Sigmoid colon (tissue), 4 donors: Measurements from ENCODE around the gene ACSS3.

Experiments used
- EP300 ChIP-seq, 4 donors: sonication (generic); formaldehyde crosslinking; IDR thresholded peaks; one replicate each; pipeline ENCODE4 v1.6.1; 2017; ENCODE audit warnings: antibody characterized with exemption in 4 of 4
- POLR2A ChIP-seq, 2 donors: fragments of 450-650 bp; IDR thresholded peaks; one replicate each; pipeline ENCODE4 v1.6.1; 2016; ENCODE audit warnings: antibody characterized with exemption in 2 of 2, mild to moderate bottlenecking in 2 of 2, moderate library complexity in 2 of 2
- TF ChIP-seq, protein P1 (sequence below), 4 experiments: fragments of 450-650 bp in 3 of 4; fragments of 200-600 bp in 1 of 4; IDR thresholded peaks; one replicate each; pipeline ENCODE4 v1.5.1; 2016 to 2019; ENCODE audit warnings: antibody characterized with exemption in 4 of 4, mild to moderate bottlenecking in 3 of 4, moderate library complexity in 2 of 4

DNA sequence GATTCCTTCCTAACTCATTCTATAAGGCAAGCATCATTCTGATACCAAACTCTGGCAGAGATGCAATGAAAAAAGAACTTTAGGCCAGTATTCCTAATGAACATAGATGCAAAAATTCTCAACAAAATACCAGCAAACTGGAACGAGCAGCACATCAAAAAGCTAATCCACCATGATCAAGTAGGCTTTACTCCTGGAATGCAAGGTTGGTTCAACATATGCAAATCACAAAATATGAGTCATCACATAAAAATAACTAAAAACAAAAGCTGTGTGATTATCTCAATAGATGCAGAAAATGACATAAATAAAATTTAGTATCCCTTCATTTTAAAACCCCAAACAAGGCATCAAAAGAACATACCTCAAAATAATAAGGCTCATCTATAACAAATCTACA, 98.9 kb downstream of the ACSS3 start:
- TF ChIP-seq, protein P1, sequence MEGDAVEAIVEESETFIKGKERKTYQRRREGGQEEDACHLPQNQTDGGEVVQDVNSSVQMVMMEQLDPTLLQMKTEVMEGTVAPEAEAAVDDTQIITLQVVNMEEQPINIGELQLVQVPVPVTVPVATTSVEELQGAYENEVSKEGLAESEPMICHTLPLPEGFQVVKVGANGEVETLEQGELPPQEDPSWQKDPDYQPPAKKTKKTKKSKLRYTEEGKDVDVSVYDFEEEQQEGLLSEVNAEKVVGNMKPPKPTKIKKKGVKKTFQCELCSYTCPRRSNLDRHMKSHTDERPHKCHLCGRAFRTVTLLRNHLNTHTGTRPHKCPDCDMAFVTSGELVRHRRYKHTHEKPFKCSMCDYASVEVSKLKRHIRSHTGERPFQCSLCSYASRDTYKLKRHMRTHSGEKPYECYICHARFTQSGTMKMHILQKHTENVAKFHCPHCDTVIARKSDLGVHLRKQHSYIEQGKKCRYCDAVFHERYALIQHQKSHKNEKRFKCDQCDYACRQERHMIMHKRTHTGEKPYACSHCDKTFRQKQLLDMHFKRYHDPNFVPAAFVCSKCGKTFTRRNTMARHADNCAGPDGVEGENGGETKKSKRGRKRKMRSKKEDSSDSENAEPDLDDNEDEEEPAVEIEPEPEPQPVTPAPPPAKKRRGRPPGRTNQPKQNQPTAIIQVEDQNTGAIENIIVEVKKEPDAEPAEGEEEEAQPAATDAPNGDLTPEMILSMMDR (IDR thresholded peaks at IDR 0.05): no peak
- TF ChIP-seq POLR2A (IDR thresholded peaks at IDR 0.05): no peak
- no peak for TF ChIP-seq EP300 (IDR thresholded peaks at IDR 0.05)
